Sigmoid colon (tissue), 3 donors: ENCODE data around the gene LSG1.

Experiments
- POLR2A ChIP-seq, 2 donors: fragments of 450-650 bp; IDR thresholded peaks; one replicate each; pipeline ENCODE4 v1.6.1; 2016; ENCODE audit warnings: antibody characterized with exemption in 2 of 2, mild to moderate bottlenecking in 2 of 2, moderate library complexity in 2 of 2
- TF ChIP-seq, protein P1 (sequence below), 4 experiments: fragments of 450-650 bp in 3 of 4; fragments of 200-600 bp in 1 of 4; IDR thresholded peaks; one replicate each; pipeline ENCODE4 v1.5.1; 2016 to 2019; ENCODE audit warnings: antibody characterized with exemption in 4 of 4, mild to moderate bottlenecking in 3 of 4, moderate library complexity in 2 of 4

GRCh38 chr3:194623449-194624290, 48.3 kb downstream of the LSG1 start:
- no peak for TF ChIP-seq POLR2A (IDR thresholded peaks at IDR 0.05)
- TF ChIP-seq, protein P1, sequence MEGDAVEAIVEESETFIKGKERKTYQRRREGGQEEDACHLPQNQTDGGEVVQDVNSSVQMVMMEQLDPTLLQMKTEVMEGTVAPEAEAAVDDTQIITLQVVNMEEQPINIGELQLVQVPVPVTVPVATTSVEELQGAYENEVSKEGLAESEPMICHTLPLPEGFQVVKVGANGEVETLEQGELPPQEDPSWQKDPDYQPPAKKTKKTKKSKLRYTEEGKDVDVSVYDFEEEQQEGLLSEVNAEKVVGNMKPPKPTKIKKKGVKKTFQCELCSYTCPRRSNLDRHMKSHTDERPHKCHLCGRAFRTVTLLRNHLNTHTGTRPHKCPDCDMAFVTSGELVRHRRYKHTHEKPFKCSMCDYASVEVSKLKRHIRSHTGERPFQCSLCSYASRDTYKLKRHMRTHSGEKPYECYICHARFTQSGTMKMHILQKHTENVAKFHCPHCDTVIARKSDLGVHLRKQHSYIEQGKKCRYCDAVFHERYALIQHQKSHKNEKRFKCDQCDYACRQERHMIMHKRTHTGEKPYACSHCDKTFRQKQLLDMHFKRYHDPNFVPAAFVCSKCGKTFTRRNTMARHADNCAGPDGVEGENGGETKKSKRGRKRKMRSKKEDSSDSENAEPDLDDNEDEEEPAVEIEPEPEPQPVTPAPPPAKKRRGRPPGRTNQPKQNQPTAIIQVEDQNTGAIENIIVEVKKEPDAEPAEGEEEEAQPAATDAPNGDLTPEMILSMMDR (IDR thresholded peaks at IDR 0.05), result no peak
